T-helper 22 cell (primary cell): ENCODE data around the gene FBLN2.
"Not testable (repeated sequence)": the region's sequence is repeated elsewhere in the genome, so short reads cannot be mapped to it uniquely, and the experiment has no call there.

Source experiments
- DNase-seq: peaks from one replicate; pipeline ENCODE4 v3.0.0-alpha.2; 2020; ENCODE audit warnings: low read depth

Gene FBLN2

DNA sequence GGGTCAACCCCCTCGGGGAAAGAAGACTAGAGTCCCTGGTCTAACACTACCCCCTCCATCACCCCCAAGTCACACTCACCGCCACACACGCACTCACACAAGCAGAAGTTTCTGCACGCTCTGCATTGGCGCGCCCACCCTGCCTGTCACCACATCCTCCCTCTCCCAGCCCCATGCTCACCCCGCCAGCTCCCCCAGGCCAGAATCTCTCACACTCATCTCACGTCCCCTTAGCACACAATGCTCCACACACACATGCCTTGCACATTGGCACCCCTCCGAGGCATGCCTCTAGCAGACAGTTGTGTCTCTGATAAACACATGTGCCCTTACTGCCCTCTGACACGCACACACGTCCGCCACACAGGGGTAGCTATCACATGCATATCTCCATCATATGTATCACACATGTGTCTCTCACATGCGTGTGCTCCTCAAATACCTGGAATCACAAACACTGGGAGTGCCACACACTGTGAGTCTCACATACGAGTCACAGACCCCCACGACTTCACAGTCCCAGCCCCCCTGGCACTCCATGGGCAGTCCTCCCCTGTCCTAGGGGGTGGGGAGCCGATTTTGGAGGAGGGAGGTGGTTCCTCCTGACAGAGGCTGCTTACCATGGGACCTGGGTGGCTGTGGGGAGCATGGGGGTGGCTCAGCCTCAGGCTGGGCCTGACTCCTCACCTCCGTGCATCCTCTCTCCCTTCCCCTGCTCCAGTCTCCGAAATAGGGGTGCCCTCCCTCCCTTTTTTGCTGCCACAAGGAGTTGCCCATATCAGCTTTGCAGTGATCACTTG, 898 bp downstream of the FBLN2 start:
- DNase-seq: no peak

DNA sequence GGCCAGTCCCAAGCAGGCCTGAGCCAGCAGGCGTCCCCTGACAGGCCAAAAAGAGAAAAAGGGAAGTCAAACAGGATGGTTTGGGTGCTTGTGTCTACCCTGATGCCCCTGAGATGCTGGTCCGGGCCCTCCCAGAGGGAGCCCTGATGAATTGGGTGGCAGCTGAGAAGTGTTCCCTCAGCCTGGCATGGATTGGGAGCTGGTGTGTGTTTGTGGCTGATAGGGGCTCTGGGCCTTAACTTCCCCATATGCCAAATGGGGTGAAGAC, 1.4 kb downstream of the FBLN2 start:
- DNase-seq: no peak

DNA sequence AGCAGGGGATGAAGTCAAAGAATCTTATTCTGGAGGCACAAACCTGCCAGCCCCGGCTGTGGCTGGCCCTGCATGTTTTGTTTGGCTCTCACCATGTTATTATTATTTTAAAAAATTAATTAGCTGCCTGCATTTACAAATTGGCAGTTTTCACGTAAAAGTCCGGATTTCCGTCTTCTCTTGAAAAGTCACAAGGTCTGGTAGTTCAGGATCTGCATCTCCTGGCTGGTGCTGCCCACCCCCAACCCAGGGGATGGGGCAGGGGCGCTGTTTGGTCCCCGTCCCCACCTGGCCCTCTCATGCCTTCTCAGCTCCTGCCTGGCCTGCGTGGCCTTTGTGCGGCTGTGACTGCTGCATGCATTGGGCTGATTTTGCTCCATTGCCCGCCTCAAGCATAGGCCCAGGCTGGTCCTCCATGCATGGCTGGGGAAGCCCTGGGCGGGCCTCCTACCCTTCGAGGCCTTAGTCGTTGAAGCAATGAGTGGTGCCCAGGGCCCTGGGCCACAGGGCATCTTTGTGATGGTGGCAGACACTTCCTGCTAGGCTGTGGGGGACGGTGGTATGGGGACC, 2.0 kb downstream of the FBLN2 start:
- no peak for DNase-seq

DNA sequence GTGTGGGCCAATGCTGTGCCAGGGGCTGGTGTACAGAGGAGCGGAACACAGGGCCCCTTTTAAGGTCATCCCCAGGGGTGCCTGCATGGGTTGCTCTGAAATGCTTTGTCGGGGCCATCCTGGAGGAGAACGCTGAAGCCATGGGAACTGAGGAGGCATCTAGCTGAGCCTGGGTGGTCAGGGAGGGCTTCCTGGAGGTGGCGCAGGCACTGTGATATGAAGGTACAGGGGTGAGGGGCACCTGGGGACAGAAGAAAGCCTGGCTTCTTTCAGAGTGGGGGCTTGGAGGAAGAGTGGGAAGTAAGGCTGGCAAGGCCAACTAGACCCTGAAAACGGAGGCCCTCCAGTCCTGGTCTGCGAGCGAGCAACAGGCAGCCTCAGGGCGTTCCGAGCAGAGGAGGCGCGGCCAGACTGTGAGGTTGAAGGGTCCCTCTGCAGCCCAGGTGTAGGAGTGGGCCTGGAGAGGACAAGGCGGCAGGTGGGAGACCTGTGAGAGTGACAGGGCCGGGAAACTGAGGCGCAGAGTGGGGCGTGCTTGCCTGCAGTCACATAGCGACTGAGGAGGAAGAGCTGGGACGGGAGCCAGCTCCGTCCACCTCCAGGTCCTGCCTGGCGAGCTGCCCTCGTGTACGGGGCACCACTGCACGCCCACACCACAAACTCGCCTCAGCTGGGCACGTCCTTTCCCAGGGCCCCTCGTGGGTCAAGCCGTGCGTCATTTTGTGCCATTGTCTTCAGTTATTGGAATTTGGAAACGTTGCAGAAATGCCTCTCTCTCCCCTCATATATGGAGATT, 4.1 kb downstream of the FBLN2 start:
- DNase-seq: no peak

DNA sequence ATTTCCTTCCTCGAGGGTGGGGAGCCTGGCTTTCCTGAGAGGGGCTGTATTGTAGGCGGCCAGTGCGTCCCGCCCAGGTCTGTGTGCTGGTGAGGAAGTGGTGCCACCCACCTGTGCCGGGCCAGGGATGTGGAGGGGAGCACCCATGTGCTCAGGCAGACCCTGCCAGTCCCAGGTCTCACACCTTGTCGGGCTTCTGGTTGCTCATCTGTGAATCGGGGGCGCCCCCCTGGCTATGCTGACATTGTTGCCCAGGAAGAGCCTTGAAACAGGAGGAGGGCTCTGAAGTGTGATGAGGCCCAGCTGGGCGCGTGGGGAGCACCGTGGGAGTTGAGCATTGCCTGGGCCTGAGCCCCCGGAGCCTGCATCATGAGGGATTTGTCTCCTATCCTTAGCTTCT, 4.8 kb downstream of the FBLN2 start:
- DNase-seq: no peak

DNA sequence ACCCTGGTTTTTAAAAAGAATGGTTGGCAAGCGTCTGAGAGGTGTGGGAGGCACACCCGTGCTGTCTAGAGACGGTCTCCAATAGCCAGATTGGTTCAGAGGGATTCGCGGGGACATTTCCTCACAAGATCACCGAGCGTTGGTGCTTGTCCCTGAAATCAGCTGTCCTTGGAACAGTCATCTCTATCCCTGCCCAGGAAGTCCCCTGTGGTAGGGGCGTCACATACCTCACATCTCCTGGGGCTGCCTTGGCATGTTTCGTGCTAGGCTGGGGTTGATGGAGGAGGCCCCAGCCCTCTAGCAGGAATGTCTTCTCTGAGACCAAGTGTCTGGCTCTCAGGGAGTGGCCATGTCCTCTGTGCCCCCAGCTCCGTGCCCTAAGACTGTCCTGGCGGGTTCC, 6.8 kb downstream of the FBLN2 start:
- no peak for DNase-seq

DNA sequence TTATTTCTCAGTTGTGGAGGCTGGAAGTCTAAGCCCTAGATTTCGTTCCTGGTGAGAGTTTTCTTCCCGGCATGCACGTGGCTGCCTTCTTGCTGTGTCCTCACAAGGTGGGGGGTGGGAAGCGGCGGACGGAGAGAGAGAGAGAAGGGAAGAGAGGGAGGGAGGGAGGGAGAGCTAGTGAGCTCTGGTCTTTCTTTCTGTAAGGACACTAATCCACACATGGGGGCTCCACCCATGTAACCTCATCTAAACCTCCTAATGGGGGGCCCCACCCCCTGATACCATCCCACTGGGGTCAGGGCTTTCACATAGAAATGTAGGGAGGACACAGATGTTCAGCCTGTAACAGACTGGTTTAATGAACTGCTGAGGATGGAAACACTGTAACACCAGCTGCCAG, 7.3 kb downstream of the FBLN2 start:
- DNase-seq: no peak

DNA sequence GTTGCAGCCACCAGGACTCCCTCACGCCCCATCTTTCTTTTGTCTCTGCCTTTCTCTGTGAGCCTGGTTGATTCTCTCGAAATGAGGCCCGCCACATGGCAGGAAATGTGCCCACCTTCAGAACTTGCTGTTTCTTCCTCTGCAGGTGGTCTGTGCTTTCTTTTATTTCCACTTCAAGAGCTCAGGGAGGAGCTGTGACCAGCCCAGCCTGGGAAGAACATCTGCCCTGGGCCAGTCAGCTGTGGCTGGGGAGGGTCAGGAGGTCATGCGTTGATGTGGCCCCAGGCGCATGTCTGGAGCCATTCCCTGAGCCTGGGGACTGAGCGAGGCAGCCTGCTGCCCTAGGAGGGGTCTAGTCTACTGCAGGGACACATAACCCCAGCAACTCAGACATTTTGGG, 8.0 kb downstream of the FBLN2 start:
- DNase-seq: no peak

DNA sequence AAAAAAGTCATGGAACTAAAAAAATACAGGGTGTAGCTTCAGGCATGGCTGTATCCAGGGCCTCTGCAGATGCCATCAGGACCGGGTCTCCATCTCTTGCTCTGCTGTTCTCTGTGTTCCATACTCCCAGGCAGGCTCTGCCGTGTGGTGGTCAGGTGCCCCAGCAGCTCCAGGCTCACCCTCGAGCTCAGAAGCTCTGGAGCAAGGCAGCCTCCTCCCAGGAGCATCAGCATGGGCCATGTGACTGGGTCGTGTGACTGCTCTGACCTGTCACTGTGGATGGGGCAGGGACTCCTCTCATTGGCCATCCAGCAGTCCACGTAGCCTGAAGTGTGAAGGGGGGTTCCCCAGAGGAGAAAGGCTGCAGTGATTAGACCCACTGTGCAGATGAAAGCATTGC, 8.5 kb downstream of the FBLN2 start:
- DNase-seq: no peak

DNA sequence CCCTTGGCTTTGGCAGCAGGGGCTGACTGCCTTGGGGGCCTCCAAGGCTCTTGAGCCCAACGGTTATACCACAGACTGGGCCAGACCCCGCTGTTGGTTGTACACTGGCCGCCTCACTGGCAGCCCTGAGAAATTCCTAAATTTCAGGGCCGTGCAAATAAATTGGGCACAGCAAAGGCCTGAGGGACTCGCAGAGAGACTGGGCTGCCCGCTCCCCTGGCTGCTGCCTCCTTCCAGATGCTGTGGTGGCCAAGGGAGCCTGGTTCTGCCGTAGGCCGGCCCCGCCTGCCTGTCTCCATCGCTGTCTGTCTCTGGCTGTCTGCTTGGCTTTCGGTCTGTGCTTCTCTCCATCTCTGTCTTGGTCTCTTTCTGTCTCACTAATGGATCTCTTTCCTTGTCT, 9.0 kb downstream of the FBLN2 start:
- no peak for DNase-seq

DNA sequence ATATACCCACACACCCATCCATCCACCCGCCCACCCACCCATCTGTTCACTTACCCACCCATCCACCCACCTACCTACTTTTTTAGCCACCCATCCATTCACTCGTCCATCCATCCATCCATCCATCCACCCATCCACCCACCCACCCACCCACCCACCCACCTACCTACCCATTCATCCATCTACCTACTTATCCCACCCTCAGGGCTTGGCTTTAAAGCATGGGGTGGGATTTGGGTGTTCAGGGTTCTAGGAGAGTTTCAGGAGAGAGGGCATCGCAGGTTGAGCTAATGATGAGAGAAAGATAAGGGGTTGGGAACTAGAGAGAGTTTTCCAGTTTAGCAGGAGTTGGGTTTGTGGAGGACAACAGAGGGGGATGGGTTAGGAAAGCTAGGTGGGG, 9.7 kb downstream of the FBLN2 start:
- no peak for DNase-seq

DNA sequence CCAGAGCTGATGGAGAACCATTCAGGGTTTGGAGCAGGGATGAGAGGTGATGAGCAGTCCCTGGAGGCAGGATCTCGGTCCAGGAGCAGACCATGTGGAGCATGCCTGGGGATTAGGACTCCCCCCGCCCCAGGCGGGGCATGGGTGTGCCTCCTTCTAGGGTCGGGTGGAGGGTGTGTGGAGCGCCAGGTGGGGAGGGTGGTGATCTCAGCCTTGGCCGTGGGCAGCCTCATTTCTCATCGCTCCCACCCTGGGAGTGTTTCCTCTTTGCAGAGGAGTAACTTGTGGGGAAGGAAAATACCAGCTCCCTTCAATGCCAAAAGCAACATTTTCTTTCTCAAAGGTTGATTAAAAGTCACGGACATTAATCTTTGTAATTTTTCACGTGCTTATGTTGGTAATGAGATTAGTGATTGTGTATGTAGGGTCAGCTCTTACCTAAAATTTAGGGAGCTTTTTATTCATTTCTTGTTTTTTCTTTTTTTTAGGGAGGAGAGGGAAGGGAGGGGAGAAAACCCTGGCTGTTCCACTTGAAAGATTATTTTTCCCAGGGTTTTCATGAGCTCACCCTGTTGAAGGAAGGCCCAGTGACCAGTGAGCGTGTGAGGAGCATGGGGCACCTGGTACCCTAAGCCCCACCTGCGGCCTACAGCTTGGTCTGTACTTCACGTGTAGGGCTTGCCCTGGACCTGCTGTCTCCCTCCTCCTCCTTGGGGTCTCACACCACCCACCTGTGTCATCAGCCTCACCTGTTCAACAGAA, 11.0 kb downstream of the FBLN2 start:
- no peak for DNase-seq

DNA sequence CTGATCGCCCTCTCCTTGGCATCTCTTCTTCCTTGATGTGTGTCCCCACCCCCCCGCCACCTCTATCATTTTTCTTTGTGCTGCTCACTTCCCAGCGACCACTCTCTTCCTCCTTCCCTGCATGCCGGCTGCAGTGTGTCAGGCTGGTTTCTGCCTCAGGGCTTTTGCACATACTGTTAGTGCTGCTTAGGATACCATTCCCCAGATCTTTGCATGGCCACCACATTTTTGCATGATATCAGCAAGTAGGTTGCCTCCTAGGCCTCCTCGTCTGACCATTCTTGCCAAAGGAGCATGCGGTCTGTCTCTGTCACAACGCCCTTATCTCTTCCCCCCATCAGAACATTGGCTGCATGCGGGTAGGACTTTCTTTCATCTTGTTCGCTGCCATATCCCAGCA, 12.5 kb downstream of the FBLN2 start:
- no peak for DNase-seq

DNA sequence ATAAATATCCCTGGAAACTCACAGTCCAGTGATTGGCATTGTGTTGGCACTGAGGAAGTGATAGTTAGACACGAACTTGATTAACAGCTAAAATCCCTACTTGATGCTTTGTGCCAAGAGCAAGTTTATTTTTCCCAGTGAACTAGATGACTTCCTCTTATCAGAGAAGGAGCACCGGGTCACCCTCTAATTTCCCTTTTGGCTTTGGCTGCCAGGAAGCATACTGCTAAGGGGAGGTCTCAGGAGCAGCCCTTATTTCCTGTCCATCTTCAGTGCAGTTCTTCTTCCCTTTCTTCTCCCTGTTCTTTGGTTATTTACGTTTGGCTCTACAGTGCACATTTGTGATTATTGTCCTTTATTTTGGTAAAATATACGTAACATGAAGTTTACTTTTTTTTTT, 13.0 kb downstream of the FBLN2 start:
- DNase-seq: no peak

DNA sequence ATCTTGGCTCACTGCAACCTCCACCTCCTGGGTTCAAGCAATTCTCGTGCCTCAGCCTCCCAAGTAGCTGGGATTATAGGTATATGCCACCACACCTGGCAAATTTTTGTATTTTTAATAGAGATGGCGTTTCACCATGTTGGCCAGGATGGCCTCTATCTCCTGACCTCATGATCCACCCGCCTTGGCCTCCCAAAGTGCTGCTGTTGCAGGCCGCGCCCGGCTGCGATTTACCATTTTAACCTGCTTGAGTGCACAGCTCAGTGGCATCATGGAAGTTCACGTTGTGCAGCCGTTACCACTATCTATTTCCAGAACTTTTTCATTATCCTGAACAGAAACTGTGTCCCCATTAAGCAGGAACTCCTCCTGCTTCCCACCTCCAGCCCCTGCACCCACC, 13.5 kb downstream of the FBLN2 start:
- not testable (repeated sequence) for DNase-seq

DNA sequence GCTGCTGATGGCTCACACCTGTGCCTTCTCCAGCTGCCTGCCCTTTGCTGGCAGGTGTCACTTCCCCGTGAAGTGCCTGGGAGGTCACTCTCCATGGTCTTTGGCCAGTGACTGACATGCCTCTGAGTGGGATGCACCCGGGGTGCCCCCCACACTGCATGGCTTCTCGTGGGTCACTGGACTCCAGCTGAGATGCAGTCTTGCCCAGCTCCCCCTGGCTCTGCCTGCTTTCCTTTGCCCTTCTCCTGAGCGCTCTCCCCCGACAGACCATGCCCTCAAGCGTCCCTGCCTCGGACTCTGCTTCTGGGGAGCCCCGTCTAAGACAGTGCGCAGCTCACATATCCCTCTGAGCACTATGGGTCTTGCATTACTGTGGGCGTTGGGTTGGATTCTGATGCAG, 14.4 kb downstream of the FBLN2 start:
- no peak for DNase-seq

DNA sequence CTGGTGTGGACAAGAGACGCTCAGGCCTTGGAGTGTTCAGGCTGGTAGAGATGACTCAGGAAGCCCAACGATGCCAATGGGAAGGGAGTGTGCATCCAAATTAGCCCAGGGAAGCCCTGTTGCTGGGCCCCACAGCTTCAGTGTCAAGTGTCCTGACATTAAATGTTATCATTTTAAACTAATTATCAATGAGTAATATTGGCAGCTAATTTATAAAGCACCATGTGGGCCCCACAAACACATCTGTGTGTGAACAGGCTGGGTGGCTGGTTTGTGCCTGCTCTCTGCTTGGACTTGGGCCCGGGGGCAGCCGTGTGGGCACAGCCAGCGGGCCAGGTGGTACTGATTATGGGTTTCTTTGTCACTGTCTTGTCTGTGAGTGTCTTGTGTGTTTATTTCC, 15.0 kb downstream of the FBLN2 start:
- DNase-seq: no peak

DNA sequence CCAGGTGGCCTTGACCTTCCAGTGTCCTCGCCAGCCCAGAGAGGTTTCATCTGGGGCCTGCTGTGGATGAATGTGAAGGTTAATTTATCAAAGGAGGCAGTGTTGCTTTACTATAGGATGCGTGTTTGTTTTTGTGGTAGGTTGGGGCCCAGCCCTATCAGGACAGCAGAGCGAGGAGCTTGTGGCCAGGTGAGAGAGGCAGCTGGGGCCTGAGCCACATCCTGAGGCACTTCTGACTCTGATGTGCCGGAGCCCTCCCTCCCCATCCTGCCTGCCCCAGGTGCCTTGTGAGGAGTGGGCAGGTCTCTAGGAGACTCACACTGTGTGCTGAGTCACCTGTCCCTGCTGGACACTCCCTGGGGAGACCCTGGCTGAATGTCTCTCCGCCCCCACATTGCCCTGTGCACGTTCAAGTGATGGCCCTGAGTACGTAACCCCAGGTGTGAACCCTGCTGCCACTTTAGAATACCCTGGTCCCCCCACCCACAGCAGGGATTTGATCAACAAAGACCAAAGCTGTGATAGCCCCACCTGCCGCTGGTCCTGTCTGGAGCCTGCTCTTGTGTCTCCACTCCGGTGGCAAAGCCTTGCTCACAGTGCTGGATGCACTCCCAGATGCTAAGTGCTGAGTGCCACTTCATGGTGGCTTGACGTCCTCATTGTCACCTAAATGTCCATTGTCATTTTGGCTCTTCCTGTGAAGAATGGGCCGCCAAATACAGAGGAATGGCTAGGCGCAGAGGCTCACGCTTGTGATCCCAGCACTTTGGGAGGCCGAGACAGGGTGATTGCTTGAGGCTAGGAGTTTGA, 16.0 kb downstream of the FBLN2 start:
- DNase-seq: no peak

DNA sequence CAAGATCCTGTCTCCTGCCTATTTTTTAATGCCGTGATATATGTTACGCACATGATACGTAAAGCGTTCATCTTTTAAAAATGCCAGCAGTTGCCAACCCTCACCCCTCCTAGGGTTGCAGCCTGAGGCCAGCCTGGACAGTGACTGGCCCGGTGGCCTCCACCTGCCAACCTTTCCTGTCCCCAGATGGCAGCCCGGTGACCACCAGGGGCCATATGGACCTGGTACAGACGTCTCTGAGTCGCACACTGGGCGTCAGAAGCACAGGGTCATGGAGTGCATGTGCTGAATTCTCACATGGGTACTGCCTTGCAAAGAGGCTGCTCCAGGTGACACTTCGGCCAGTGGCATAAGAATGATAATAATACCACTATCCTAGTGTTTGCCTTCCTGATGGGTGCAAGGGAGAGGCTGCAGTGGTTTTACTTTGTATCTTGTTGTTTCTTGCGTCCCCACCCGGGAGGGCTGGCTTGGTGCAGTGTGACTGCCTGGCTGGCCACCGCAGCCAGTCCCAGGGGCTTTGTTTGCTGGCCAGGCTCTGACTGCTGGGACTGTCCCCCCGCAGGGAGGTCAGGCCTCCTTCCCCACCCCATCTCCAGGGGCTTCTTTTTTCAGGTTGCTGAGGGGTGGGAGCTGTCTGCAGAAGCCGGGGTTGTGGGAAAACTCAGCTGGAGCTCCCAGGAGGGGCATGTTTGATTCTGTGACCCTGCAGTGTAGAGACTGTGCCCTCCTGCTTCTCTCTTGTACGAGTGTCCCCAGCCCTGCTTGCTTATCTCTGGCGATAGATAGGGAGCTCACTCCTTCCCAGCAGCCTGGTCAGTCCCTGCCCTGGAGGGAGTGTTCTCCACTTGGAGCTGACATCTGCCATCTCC, 16.9 kb downstream of the FBLN2 start:
- DNase-seq: no peak

DNA sequence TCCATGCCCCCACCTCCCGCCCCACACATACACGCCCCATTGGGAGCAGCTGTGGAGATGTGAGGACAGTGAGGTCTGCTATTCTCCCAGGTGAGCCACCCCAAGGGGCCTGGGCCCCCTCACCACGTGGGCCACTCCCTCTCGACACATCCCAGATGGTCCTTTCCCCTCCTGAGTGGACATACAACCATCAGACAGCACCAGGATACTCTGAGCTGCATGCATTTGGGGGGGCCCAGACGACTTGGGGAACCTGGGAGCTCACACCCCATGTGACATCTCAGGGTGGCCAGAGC, 17.5 kb downstream of the FBLN2 start:
- DNase-seq: no peak

DNA sequence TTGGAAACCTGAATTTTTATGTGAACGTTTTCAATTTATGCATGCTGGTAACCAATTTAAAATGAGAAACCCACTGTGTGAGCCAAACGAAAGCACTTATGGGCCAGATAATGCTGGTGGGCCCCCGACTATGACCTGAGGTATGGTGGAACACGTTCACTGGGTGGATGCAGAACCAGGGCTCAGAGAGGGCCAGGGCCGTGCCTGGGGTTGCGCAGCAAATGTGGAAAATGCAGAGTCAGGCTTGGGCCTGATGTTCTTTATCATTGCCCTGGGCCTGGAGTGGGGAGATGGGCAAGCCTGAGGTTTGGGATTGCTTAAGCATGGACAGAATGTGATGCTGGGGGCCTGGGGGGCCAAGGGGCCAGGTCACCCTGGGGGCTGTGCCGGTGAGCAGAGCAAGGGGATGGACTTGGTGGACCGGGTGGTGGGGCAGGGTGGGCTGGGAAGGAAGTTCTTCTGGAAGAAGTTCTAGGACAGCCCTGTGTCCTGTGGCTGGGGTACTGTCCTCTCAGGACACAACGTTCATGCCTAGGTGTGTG, 17.9 kb downstream of the FBLN2 start:
- no peak for DNase-seq
